GM18867 (cell line): ENCODE data around the gene CAMKK2.
"Not testable (repeated sequence)": the region's sequence is repeated elsewhere in the genome, so short reads cannot be mapped to it uniquely, and the experiment has no call there.

Source experiments
- ATAC-seq: cut with Tn5 transposase; IDR thresholded peaks from one replicate; pipeline ENCODE4 v1.9.1; 2021; ENCODE audit warnings: mild to moderate bottlenecking, moderate library complexity; ENCODE audit not compliant: unreplicated experiment

Gene CAMKK2

DNA sequence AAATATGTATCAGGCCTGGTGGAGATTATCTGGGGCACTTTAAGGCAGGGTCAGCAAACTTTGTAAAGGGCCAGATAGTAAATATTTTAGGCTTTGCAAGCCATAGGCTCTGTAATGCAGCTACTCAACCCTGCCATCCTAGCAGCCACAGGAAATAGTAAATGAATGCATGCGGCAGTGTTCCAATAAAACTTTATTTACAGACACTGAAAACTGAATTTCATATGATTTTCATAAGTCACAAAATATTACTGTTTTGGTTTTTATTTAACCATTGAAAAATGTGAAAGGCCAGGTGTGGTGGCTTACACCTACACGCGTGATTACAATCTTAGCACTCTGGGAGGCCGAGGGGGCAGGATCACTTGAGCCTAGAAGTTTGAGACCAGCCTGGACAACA, 3.2 kb upstream of the CAMKK2 start:
- ATAC-seq: no peak

DNA sequence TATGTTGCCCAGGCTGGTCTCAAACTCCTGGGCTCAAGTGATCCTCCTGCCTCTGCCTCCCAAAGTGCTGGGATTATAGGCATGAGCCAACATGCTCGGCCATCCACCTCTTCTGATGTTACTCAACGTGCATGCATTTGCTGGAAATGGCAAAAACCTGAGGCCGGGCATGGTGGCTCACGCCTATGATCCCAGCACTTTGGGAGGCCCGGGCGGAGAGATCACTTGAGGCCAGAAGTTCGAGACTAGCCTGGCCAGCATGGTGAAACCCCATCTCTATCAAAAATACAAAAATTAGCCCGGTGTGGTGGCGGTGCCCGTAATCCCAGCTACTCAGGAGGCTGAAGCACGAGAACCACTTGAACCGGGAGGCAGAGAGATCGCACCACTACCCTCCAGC, 1.9 kb upstream of the CAMKK2 start:
- ATAC-seq: not testable (repeated sequence)

DNA sequence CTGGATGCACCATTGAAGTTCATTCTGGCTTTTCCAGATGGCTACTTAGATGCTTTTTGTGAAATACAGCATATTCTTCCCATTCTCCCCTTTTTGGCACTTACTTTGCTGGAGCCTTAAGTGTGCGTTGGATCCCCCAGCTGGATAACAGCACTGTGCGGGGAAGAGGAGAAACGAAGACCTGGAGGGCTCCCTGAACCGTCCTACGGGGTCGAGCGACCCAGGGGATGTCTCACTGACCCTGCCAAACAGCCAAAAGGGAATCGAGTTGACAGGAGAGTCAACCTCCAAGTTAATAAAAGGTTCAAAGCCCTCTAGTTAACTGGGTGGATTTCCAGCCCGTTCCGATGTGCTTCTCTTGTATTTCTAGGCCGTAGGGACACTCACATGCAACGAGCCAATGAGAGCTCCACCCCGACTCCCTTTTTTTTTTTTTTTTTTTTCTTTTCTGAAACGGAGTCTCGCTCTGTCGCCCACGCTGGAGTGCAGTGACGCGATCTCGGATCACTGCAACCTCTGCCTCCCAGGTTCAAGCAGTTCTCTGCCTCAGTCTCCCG, 1.0 kb upstream of the CAMKK2 start:
- no peak for ATAC-seq

DNA sequence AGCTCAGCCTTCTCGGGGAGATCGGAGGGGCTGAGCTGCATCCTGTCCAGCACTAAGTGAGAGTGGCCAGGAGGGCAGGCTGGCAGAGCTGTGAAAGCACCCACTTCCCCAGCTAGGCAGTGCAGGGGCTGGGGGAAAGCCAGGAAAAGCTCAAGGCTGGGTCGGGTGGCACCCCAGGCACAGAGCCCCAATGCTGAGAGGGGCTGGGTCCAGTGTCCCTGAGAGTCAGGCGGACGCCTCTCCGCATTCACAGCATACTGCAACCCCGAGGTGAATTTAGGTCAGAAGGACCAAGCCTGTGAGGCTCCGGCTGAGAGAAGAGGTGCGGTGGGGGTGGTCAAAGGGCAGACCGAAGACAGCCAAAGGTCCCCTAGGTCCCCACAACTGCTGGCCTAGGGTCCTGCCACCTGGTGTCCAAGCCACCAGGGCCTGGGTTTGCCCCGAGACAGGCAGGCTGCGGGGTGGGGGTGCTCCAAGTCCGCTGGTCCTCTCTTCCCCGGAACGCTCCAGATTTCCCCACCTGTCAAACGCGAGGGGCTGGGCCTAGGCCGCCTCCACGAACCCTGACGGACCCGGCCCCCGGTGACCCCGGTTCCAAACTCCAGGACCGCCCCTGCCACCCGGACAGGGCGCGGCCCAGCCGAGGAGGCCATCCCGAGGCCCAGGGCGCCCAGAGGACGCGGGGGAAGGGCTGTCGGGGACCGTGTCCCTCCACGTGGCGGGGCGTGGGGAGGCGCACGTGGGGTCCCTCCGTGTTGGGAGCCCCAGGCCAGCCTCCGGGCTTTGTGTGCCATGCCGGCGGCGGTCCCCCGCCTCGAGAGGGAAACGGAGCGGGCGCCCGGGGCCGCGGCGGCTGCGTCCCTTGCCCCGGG, 527 bp downstream of the CAMKK2 start:
- peak; percentile 35 for ATAC-seq

DNA sequence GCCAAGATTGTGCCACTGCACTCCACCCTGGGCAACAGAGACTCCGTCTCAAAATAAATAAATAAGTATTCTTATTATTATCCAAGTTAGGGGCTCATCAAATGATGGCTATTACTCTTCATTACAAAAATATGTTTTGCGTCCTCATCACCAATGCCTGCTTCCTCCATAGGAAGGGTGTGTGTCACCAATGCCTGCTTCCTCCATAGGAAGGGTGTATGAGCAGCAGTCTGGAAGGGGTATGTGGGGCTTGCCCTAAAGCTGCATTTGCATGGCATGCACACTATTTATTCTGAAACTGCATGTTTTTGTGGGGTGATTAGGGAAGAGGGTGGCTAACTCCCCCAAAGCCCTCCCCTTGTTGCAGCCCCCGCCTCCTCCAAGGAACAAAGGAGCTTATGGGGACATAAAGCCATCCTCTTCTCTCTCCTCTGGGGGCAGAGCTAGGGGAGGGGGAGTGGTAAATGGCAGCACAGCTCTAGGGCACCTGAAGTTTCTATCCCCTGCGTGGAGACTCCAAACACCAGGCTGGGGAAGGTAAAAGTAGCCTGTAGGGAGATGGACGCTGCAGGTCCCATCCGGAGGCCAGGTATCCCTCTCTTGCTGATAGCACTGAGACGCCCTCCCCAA, 1.3 kb downstream of the CAMKK2 start:
- no peak for ATAC-seq

DNA sequence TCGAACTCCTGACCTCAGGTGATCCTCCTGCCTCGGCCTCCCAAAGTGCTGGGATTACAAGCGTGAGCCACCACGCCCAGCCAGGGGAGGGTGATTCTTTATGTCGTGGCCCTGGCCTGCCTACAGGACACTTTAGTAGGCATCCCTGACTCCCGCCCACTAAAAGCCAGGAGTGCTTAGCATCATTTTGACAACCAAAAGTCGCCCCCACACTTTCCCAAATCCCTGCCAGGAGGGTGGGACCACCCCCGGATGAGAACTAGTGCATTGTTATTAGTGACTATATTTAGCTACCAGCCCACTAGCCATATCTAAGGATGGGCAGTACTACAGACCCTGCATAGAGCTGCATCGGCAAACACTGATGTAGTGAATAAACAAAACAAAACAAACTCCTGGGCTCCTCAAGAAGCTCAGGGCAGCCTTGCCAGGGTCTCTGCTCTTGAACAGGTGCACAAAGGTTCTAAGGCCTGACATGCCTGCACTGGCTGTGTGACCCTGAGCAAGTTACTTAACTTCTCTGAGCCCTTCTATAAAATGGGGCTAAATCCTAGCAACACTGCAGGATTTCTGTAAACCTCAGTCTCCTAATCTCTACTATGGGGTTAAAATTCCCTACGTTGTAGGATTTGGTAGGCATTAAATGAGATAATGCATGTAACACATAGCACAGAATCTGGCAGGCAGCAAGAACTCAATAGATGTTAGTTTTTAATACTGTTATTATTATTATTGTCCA, 2.2 kb downstream of the CAMKK2 start:
- ATAC-seq: no peak

DNA sequence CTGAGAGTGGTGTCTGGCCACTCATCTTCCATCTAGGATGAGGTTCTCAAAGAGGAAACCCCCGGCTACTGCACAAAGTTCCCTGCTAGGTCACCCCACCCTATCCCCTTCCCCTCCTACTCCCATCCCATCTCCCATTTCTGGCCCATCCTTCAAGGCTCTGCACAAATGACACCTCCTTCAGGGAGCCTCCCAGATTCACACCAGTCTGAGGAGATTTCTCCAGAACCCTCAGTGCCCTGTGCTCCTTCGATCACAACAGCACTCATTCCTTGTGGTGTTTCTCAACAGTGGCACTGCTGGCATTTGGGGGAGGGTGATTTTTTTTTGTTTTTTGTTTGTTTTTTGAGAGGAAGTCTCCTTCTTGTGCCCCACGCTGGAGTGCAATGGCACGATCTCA, 2.9 kb downstream of the CAMKK2 start:
- ATAC-seq: no peak

DNA sequence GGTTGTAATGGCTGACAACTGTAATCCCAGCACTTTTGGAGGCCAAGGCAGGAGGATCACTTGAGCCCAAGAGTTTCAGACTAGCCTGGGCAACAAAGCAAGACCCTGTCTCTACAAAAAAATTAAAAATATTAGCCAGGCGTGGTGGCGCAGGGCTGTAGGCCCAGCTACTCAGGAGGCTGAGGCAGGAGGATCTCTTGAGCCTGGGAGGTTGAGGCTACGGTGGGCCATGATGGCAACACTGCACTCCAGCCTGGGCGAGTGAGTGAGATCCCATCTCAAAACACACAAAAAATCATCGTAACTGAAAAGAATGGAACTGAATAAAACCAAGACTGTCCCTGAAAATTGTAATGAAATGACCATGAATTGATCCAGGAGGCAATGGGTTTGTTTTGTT, 6.1 kb downstream of the CAMKK2 start:
- ATAC-seq: no peak

DNA sequence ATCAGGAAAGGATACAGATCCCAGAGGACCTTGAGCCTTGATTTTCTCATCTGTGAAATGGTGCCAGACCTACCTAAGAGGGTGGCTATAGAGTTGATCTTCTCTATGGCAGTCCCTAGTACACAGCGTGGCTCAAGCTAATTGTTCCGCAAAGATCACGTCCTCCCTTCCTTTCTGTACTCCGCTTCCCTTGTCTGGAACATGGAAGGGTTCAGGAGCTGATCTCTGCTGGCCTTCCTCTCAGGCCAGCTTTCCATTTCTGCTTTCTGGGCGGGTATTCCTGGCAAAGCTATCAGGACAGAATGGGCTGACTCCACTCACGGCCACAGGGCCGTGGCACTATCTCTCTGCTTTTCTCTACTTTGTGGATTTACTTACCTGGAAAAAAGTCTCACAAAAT, 6.5 kb downstream of the CAMKK2 start:
- ATAC-seq: no peak

DNA sequence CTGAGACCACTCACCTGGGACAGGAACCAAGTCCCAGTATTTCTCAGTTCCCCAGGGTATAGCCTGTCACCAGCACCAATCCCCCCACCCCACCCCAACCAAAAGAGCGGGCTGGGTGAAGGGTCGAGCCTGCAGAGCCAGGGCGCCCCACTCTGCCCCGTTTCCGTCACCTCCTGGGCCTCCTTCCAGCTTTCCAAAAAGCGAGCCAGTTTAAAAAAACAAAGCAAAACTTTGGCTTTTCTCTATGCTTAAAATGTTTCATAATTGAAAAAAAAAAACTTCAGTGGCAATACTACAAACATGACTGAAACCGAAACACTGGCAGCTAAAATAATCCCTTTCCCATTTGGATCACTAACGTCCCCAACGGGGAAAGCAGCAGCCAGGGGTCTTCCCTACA, 7.5 kb downstream of the CAMKK2 start:
- ATAC-seq: no peak

DNA sequence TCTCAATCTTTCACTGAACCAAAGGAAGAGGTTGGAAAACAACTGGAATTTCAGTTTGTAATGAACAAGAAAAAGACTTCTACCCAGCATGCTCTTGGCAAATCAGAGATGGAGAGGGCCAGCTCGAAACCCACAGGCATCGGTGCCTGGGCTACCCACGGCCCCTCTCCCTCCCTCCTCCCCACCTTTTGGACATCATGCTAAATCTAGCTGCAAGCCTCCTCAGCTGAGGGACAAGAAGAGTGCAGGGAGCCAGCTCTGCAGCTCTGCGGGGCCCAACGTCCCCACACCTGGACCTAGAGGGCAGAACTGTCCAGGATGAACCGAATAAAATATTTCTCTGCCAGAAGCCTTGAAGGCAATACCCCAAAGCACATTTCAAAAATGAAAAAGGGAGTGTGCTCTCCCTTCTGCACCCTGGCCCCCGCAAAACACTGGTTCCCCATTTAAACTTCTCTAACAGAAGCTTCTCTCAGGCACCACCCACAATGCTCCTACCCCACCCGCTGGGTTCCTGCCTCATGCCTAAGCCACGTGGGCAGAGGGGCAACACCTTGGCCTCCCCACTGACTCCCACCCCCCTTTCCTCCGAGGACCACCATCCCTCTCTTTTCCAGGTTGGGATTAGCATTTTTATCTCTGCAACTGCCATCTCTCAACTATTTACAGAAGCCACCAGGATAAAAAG, 8.2 kb downstream of the CAMKK2 start:
- ATAC-seq: no peak

DNA sequence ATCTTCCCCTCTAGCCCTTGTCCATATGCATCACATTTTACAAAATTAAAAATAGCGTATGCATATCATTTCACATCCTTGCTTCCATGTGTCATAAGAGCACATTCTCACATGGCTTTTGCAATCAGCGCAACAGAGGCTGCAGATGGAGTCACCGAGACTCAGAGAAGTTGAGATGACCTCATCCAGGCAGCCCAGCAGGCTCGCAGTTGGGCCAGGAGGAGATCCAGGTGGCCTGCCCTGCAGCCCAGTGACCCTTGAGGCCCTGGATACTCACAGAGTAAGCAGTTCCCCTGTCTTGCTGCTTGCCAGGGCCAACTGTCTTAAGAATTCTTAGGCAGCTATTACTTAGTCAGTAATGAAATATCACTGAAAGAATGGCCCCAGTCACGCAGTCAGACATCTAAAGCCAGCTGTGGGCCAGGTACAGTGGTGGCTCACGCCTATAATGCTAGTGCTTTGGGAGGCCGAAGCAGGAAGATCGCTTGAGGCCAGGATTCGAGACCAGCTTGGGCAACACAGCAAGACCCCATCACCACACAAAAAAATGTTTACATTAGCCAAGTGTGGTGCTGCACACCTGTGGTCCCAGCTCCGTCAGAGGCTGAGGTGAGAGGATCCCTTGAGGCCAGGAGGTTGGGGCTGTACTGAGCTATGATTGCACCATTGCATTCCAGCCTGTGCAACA, 9.1 kb downstream of the CAMKK2 start:
- no peak for ATAC-seq

DNA sequence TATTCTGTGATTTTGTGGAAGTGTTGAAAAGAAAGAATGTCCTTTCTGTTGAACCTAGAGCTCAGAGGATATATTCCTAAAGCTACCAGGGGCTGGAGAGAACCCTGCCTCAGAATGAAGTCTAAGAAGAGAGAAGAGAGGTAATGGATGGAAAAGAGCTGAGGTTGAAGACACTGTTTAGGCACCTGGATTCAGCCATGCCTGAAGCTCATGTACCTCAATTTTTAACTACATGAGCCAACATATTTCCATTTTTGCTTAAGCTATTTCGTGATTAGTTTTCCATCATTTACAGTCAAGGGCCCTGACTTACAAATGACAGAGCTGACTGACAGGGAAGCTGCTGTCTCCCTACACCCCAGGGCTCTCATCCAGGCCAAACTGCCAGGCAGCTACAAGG, 10.7 kb downstream of the CAMKK2 start:
- no peak for ATAC-seq

DNA sequence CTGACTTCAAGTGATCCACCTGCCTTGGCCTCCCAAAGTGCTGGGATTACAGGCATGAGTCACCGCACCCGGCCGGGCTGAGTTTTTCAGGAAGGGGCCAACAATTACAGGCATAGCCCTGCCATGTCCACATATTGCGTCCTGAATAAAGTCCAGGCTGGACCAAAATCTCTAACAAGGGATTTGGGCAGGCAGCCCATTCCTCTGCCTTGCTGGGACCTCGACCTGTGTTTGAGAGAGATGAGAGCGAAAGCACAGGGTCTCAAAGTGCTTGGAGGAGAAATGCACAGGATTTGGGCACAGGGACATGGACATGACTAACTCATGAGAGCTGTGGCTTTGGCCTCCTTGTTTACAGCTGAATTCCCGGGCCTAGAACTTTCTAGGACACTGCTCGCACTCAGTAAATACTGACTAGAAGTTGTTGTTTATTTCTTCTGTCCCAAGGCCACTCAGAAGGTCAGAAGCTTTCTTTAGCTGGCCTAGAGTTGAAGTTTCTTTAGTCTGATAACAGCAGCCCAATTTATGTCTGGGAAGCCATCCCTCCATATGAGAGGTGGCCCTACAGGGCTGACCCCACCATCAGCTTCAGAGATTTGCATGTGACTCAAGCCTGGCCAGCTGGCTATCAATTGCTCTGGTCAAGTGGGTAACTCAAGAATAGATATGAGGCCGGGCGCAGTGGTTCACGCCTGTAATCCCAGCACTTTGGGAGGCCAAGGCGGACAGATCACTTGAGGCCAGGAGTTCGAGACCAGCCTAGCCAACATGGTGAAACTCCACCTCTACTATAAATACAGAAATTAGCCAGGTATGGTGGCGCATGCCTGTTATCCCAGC, 11.7 kb downstream of the CAMKK2 start:
- no peak for ATAC-seq

DNA sequence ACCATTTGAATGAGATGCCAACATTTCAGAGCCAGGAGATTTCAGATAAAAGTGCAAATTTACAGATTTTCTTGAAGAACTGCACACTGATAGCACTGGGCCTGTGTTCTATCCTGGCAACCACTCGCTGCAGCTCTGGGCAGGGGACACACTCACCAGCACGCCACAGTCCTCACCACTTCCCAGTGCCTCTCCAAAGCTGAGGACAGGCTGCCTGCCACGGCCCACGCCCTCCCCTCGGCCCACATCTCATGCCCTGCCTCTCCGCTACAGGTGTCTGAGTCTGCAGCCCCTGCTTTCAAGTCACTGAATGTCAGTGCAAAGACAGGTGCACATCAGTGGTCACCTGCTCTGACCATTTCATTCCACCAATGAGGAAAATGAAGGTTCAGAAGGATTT, 12.7 kb downstream of the CAMKK2 start:
- ATAC-seq: no peak

DNA sequence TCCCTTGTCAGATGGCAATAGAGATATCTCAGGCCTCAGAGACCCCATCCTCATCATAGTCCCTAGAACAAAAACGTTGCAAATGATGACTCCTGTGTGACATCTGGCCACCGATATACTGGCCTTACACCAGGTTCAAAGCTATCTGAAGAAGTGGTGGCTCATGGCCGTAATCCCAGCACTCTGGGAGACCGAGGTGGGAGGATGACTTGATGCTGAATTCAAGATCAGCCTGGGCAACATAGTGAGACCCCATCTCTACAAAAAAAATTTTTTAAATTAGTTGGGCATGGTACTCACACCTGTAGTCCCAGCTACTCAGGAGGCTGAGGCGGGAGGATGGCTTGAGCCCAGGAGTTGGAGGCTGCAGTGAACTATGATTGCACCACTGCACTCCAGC, 13.1 kb downstream of the CAMKK2 start:
- no peak for ATAC-seq

DNA sequence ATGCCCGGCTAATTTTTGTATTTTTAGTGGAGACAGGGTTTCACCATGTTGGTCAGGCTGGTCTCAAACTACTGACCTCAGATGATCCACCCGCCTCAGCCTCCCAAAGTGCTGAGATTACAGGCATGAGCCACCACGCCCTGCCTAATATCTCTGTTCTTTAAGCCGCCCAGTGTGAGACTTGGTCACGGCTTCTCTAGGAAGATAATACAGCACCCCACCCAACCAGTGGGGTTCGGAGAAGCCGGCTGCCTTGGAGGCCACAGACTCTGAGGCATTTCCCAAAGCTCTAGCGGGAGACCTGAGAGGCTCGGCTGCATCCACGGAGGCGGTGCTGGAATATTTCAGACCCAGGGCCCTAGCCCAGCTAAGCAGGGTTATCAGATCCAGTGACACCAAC, 13.6 kb downstream of the CAMKK2 start:
- not testable (repeated sequence) for ATAC-seq

DNA sequence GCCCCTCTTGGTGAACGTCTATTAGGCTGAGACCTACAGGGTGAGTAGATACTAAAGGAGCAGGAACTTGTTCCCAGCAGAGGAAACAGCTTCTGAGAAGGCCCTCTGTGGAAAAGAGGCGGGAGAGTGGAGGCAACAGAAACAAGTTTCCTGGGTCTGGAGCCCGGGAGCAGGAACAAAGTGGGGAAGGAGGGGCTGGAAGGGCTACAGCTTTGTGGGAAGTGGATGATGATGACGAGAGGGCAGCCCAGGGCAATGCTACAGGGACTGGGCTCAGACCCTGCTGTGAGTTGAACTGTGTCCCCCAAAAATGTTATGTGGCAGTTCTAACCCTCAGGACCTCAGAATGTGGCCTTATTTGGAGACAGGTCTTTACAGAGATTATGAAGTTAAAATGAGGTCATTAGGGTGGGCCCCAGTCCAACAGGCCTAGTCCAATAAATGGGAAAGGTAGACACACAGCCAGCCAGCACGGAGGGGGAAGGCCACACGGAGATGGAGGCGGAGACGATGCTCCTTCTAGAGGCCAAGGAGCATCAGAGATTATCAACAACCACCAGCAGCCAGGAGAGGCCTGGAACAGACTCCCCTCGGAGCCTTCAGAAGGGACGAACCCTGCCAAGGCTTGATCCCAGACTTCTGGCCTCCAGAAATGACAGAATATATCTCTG, 14.3 kb downstream of the CAMKK2 start:
- no peak for ATAC-seq

DNA sequence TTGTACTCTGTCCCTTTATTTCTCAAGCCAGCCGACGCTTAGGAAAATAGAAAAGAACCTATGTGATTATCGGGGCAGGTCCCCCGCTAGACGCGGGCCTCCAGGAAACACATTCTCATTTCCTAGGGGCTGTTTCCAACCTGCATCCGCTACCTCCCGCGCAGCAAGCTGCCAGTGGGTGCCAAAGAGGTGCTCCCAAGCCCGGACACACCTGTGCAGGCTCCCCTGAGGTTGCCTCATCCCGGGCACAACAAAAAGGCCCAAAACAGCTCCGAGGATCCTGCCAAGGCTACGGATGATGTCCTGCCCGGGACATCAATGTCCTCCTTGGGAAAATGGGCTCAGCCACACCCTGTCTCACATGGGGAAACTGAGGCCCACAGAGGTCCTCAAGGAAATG, 15.4 kb downstream of the CAMKK2 start:
- ATAC-seq: not testable (repeated sequence)
